ENCODE data around the gene GPHN. TPM values are rescaled to one million over a fixed set of nuclear protein-coding genes. Genes with fewer than 3 reads are reported as not detected.

GPHN gene
- total RNA-seq, 1 experiment from 2014 or later = 4.1 TPM

- no peak for DNase-seq
- H3K4me2 ChIP-seq (ENCODE audit: low read depth, low read length, poor library complexity, severe bottlenecking) = no peak overlapping the region
- H3K4me3 ChIP-seq (ENCODE audit: low read length) = no peak overlapping the region
- no peaks in the 10 kb centered on the region for H3K79me2 ChIP-seq (ENCODE audit: low read length)
- no peak overlapping the region for H3K27ac ChIP-seq (ENCODE audit: low read length)
- H4K20me1 ChIP-seq (ENCODE audit: insufficient read depth, low read depth, low read length) = no peaks in the 10 kb centered on the region
- H3K4me1 ChIP-seq (ENCODE audit: low read length) = no peaks in the 10 kb centered on the region
- H3K36me3 ChIP-seq (ENCODE audit: insufficient read depth, low read length) = no peaks in the 10 kb centered on the region
- peaks cover 20% of the 10 kb centered on the region for H3K9me3 ChIP-seq (ENCODE audit: low read length)
- H3K9me2 ChIP-seq (replicated peaks; ENCODE audit: insufficient read depth, low read length) = no peaks in the 10 kb centered on the region
- no peaks in the 10 kb centered on the region for H3K27me3 ChIP-seq (ENCODE audit: low read length)
- no peak overlapping the region for H3K9ac ChIP-seq (ENCODE audit: low read length)
- H2AFZ ChIP-seq (ENCODE audit: low read length) = no peak overlapping the region
These were observed 451.6 kb downstream of the GPHN start for GRCh38 chr14:66959437-66960050.

GRCh38 chr14:66965831-66966230 lies 457.9 kb downstream of the GPHN start:
- H3K36me3 ChIP-seq (ENCODE audit: insufficient read depth, low read length) = no peaks in the 10 kb centered on the region
- no peaks in the 10 kb centered on the region for H3K9me2 ChIP-seq (replicated peaks; ENCODE audit: insufficient read depth, low read length)
- no peaks in the 10 kb centered on the region; the same call in 1 of the 2 replicates for H3K9me3 ChIP-seq (ENCODE audit: low read length)
- DNase-seq = no peak
- H3K4me2 ChIP-seq (ENCODE audit: low read depth, low read length, poor library complexity, severe bottlenecking) = no peak overlapping the region
- no peak overlapping the region for H2AFZ ChIP-seq (ENCODE audit: low read length)
- no peak overlapping the region for H3K9ac ChIP-seq (ENCODE audit: low read length)
- no peaks in the 10 kb centered on the region for H3K27me3 ChIP-seq (ENCODE audit: low read length)
- no peak overlapping the region for H3K27ac ChIP-seq (ENCODE audit: low read length)
- no peaks in the 10 kb centered on the region for H3K79me2 ChIP-seq (ENCODE audit: low read length)
- no peak overlapping the region for H3K4me3 ChIP-seq (ENCODE audit: low read length)
- H4K20me1 ChIP-seq (ENCODE audit: insufficient read depth, low read depth, low read length) = no peaks in the 10 kb centered on the region
- no peaks in the 10 kb centered on the region for H3K4me1 ChIP-seq (ENCODE audit: low read length)

DNA sequence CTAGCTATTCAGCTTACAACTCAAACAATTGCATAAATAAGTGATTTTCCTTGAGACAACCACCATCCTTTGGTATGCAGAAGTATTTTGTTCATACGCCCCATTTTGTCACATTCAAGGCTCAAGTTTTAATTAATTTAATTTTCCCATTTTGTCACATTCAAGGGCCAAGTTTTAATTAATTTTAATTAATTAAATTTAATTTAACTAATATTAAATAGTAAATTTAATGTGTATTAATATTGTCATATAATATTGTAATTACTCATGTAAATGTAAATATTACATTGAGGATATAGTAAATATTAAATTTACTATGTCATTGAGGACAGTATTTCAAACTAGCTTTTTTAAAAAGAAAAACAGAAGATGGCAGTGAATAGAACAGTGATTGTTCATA lies 464.5 kb downstream of the GPHN start:
- Histone ChIP-seq H2AFZ (ENCODE audit: low read length) (no peak overlapping the region), H3K27ac (ENCODE audit: low read length) (no peak overlapping the region), H3K36me3 (ENCODE audit: insufficient read depth, low read length) (no peaks in the 10 kb centered on the region), H3K4me3 (ENCODE audit: low read length) (no peak overlapping the region), H3K27me3 (ENCODE audit: low read length) (no peaks in the 10 kb centered on the region), H3K4me1 (ENCODE audit: low read length) (no peaks in the 10 kb centered on the region), H3K9ac (ENCODE audit: low read length) (no peak overlapping the region), H4K20me1 (ENCODE audit: insufficient read depth, low read depth, low read length) (no peaks in the 10 kb centered on the region), H3K9me2 (replicated peaks; ENCODE audit: insufficient read depth, low read length) (no peaks in the 10 kb centered on the region), H3K4me2 (ENCODE audit: low read depth, low read length, poor library complexity, severe bottlenecking) (no peak overlapping the region), H3K9me3 (ENCODE audit: low read length) (no peaks in the 10 kb centered on the region), H3K79me2 (ENCODE audit: low read length) (no peaks in the 10 kb centered on the region)
- DNase-seq = no peak

DNA sequence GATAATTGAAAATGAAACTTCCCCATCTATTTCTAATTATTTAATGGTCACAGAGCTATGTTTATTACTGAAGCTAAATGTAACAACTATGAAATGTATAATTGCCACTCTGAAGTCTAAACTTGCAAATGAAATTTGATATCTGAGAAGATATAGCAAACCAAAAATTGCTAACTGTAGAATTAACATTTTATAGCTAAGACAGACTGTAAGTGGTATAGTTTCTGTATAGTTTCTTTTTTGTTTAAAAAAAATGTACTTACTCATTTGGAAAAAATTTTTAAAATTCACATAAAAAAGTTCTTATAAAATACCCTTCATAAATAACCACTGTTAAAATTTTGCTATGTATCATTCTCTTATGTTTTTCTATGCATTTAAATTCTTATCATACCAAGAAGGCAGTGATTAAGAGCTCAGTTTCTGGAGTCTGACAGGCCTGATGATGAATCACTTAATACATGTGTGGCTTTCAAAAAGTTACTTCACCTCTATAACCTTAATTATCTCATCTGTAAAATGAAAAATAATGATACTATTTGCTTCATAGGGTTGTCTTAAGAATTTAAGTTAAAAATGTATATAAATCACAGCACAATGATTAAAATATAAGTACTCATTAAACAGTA lies 466.6 kb downstream of the GPHN start:
- Histone ChIP-seq H3K36me3 (ENCODE audit: insufficient read depth, low read length) (no peaks in the 10 kb centered on the region), H2AFZ (ENCODE audit: low read length) (no peak overlapping the region), H3K4me1 (ENCODE audit: low read length) (no peaks in the 10 kb centered on the region), H3K9me3 (ENCODE audit: low read length) (no peaks in the 10 kb centered on the region), H3K27me3 (ENCODE audit: low read length) (no peaks in the 10 kb centered on the region), H4K20me1 (ENCODE audit: insufficient read depth, low read depth, low read length) (no peaks in the 10 kb centered on the region), H3K4me3 (ENCODE audit: low read length) (no peak overlapping the region), H3K9me2 (replicated peaks; ENCODE audit: insufficient read depth, low read length) (no peaks in the 10 kb centered on the region), H3K9ac (ENCODE audit: low read length) (no peak overlapping the region), H3K4me2 (ENCODE audit: low read depth, low read length, poor library complexity, severe bottlenecking) (no peak overlapping the region), H3K79me2 (ENCODE audit: low read length) (no peaks in the 10 kb centered on the region), H3K27ac (ENCODE audit: low read length) (no peak overlapping the region)
- no peak for DNase-seq

GRCh38 chr14:66975251-66975650 lies 467.3 kb downstream of the GPHN start:
- Histone ChIP-seq H3K4me3 (ENCODE audit: low read length) (no peak overlapping the region), H3K9ac (ENCODE audit: low read length) (no peak overlapping the region), H2AFZ (ENCODE audit: low read length) (no peak overlapping the region), H3K4me1 (ENCODE audit: low read length) (no peaks in the 10 kb centered on the region), H3K36me3 (ENCODE audit: insufficient read depth, low read length) (no peaks in the 10 kb centered on the region), H3K79me2 (ENCODE audit: low read length) (no peaks in the 10 kb centered on the region), H3K9me2 (replicated peaks; ENCODE audit: insufficient read depth, low read length) (no peaks in the 10 kb centered on the region), H3K27ac (ENCODE audit: low read length) (no peak overlapping the region), H4K20me1 (ENCODE audit: insufficient read depth, low read depth, low read length) (no peaks in the 10 kb centered on the region), H3K4me2 (ENCODE audit: low read depth, low read length, poor library complexity, severe bottlenecking) (no peak overlapping the region), H3K9me3 (ENCODE audit: low read length) (no peaks in the 10 kb centered on the region), H3K27me3 (ENCODE audit: low read length) (no peaks in the 10 kb centered on the region)
- no peak for DNase-seq

DNA sequence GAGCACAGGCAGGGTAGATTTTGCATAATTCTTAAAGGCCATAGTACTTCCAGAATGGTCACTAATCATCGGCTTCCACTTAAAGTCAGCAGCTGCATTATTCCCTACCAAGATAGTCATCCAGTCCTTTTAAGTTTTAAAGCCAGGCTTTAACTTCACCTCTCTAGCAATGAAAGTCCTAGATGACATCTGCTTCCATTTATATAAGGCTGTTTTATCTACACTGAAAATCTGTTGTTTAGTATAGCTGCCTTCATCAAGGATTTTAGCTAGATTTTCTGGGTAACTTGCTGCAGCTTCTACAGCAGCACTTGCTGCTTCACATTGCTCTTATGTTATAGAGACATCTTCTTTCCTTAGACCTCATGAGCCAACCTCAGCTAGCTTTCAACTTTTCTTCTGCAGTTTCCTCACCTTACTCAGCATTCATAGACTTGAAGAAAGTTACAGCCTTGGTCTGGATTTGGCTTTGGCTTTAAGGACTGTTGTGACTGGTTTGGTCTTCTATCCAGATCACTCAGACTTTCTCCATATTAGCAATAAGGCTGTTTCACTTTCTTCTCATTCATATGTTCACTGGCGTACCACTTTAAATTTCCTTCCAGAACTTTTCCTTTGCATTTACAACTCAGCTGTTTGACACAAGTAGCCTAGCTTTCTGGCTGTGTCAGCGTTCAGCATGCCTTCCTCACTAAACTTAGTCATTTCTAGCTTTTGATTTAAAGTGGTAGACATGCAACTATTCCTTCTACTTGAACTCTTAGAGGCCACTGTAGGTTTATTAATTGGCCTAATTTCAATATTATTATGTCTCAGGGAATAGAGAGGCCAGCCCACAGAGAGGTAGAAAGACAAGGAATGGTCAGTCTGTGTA lies 471.4 kb downstream of the GPHN start:
- Histone ChIP-seq H3K4me3 (ENCODE audit: low read length) (no peak overlapping the region), H3K36me3 (ENCODE audit: insufficient read depth, low read length) (no peaks in the 10 kb centered on the region), H3K9me3 (ENCODE audit: low read length) (no peaks in the 10 kb centered on the region), H3K9ac (ENCODE audit: low read length) (no peak overlapping the region), H3K27me3 (ENCODE audit: low read length) (no peaks in the 10 kb centered on the region), H3K4me2 (ENCODE audit: low read depth, low read length, poor library complexity, severe bottlenecking) (no peak overlapping the region), H3K4me1 (ENCODE audit: low read length) (no peaks in the 10 kb centered on the region), H3K27ac (ENCODE audit: low read length) (no peak overlapping the region), H4K20me1 (ENCODE audit: insufficient read depth, low read depth, low read length) (no peaks in the 10 kb centered on the region), H3K79me2 (ENCODE audit: low read length) (no peaks in the 10 kb centered on the region), H2AFZ (ENCODE audit: low read length) (no peak overlapping the region), H3K9me2 (replicated peaks; ENCODE audit: insufficient read depth, low read length) (no peaks in the 10 kb centered on the region)
- no peak for DNase-seq

DNA sequence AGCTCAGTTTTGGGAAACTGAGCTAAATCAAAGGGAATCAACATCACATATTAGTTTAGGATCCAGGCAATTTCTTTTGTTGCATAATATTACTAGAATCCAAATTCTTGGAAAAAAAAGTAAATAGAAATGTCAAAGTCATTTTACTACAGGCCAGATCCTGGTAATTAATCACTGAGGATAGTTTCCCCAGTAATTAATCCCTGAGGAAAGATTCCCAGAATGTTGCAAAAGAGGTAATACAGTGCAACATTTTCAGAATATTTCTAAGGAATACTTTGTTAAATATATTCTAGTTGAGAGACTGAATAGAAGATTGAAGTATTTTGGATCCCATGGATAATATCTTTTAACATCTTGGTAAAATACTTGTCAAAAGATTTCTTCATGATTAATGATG lies 474.3 kb downstream of the GPHN start:
- no peaks in the 10 kb centered on the region for H4K20me1 ChIP-seq (ENCODE audit: insufficient read depth, low read depth, low read length)
- no peak overlapping the region for H3K9ac ChIP-seq (ENCODE audit: low read length)
- H3K9me2 ChIP-seq (replicated peaks; ENCODE audit: insufficient read depth, low read length) = no peaks in the 10 kb centered on the region
- H3K79me2 ChIP-seq (ENCODE audit: low read length) = no peaks in the 10 kb centered on the region
- H3K4me2 ChIP-seq (ENCODE audit: low read depth, low read length, poor library complexity, severe bottlenecking) = no peak overlapping the region
- H3K9me3 ChIP-seq (ENCODE audit: low read length) = no peaks in the 10 kb centered on the region
- H3K4me1 ChIP-seq (ENCODE audit: low read length) = no peaks in the 10 kb centered on the region
- H3K4me3 ChIP-seq (ENCODE audit: low read length) = no peak overlapping the region
- H3K27ac ChIP-seq (ENCODE audit: low read length) = no peak overlapping the region
- H3K27me3 ChIP-seq (ENCODE audit: low read length) = no peaks in the 10 kb centered on the region
- no peak overlapping the region for H2AFZ ChIP-seq (ENCODE audit: low read length)
- DNase-seq = no peak
- no peaks in the 10 kb centered on the region for H3K36me3 ChIP-seq (ENCODE audit: insufficient read depth, low read length)

DNA sequence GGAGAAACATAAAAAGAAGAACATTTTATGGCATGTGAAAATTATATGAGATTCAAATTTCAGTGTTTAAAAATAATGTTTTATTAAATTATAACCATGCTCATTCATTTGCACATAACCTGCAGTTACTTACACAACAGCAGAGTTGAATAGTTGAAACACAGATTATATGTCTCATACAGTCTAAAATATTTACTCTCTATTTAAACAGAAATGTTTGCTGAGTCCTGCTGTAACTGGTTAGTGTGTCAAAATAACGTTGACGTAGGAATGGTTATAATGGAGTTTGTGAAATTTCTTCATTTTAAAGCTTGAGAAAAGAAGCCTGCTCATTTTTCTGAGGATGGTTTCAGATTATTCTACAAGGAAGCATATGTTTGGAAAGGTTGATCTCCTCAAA lies 484.8 kb downstream of the GPHN start:
- Histone ChIP-seq H2AFZ (ENCODE audit: low read length) (no peak overlapping the region), H3K9ac (ENCODE audit: low read length) (no peak overlapping the region), H3K9me2 (replicated peaks; ENCODE audit: insufficient read depth, low read length) (no peaks in the 10 kb centered on the region), H3K4me1 (ENCODE audit: low read length) (no peaks in the 10 kb centered on the region), H3K4me2 (ENCODE audit: low read depth, low read length, poor library complexity, severe bottlenecking) (no peak overlapping the region), H3K27ac (ENCODE audit: low read length) (no peak overlapping the region), H3K27me3 (ENCODE audit: low read length) (no peaks in the 10 kb centered on the region), H3K79me2 (ENCODE audit: low read length) (no peaks in the 10 kb centered on the region), H3K4me3 (ENCODE audit: low read length) (no peak overlapping the region), H4K20me1 (ENCODE audit: insufficient read depth, low read depth, low read length) (no peaks in the 10 kb centered on the region), H3K9me3 (ENCODE audit: low read length) (no peaks in the 10 kb centered on the region), H3K36me3 (ENCODE audit: insufficient read depth, low read length) (no peaks in the 10 kb centered on the region)
- DNase-seq = no peak
